K562 (cell line): Measurements from ENCODE around the gene MDP1. TPM values are rescaled to one million over a fixed set of nuclear protein-coding genes. Genes with fewer than 3 reads are reported as not detected.

Experiments used
- KAT2B ChIP-seq: IDR thresholded peaks from one replicate; pipeline ENCODE4 v1.6.1; 2012; ENCODE audit warnings: low read depth, mild to moderate bottlenecking, control low read depth, inconsistent platforms, low read length, moderate library complexity
- NEUROD1 ChIP-seq: fragments of 150-350 bp; IDR thresholded peaks from 2 replicates; pipeline ENCODE4 v1.6.1; 2014; ENCODE audit warnings: borderline replicate concordance, low read length, low read depth; ENCODE audit not compliant: partially characterized antibody
- RBM15 ChIP-seq: fragments of 200-400 bp; formaldehyde crosslinking; IDR thresholded peaks from 2 replicates; pipeline ENCODE4 v1.6.1; 2018; ENCODE audit warnings: mild to moderate bottlenecking, low read length, moderate library complexity; ENCODE audit not compliant: insufficient read depth
- ZNF3 ChIP-seq: fragments of 250-450 bp; sonication (Bioruptor Pico); IDR thresholded peaks from 2 replicates; pipeline ENCODE4 v1.5.0; 2021; ENCODE audit warnings: mild to moderate bottlenecking, moderate library complexity
- ZNF584 ChIP-seq: fragments of 200-800 bp; sonication (Bioruptor generic); IDR thresholded peaks from 2 replicates; pipeline ENCODE4 v1.6.1; 2016; ENCODE audit warnings: low read depth, mild to moderate bottlenecking, missing genetic modification characterization, missing compliant biosample characterization
- polyA plus RNA-seq, 8 experiments: library from polyadenylated mRNA; depleted of rRNA in 4 of 8; stranded (reverse) in 5 of 8; unstranded in 3 of 8; fragments of >200 nt; fragmentation: Nextera tagmentation in 2 of 8; fragmentation: Illumina TruSeq in 1 of 8; extraction: Ambion mirVana in 2 of 8; extraction: Trizol in 1 of 8; gene quantifications; 2 replicates each; pipeline versions ENCODE4 v1.2.1 to v1.2.3, GENCODE V29; 2011 to 2014; ENCODE audit warnings: inconsistent platforms in 1 of 8, missing spikeins in 1 of 8
- total RNA-seq, 7 experiments: library from RNA; depleted of rRNA in 6 of 7; stranded (reverse); fragments of >200 nt in 6 of 7; fragmentation: Illumina TruSeq in 2 of 7; extraction: Trizol in 2 of 7; gene quantifications; 2 replicates each; pipeline versions ENCODE4 v1.2.1 to v1.2.3, GENCODE V29; 2011 to 2021; ENCODE audit warnings: low replicate concordance in 1 of 7
- TF ChIP-seq, protein P1 (sequence below): fragments of 450-650 bp; IDR thresholded peaks from 2 replicates; pipeline ENCODE4 v1.6.1; 2018; ENCODE audit not compliant: partially characterized antibody

The MDP1 gene
- total and polyA plus RNA-seq, 9 of the 15 experiments (the other 6 are each of a cell fraction or from before 2014, with no cell fraction given): 2.7 to 29.6 (median 11.0) TPM

- no peak for TF ChIP-seq ZNF584 (CRISPR knock-in tag)
- TF ChIP-seq, protein P1, sequence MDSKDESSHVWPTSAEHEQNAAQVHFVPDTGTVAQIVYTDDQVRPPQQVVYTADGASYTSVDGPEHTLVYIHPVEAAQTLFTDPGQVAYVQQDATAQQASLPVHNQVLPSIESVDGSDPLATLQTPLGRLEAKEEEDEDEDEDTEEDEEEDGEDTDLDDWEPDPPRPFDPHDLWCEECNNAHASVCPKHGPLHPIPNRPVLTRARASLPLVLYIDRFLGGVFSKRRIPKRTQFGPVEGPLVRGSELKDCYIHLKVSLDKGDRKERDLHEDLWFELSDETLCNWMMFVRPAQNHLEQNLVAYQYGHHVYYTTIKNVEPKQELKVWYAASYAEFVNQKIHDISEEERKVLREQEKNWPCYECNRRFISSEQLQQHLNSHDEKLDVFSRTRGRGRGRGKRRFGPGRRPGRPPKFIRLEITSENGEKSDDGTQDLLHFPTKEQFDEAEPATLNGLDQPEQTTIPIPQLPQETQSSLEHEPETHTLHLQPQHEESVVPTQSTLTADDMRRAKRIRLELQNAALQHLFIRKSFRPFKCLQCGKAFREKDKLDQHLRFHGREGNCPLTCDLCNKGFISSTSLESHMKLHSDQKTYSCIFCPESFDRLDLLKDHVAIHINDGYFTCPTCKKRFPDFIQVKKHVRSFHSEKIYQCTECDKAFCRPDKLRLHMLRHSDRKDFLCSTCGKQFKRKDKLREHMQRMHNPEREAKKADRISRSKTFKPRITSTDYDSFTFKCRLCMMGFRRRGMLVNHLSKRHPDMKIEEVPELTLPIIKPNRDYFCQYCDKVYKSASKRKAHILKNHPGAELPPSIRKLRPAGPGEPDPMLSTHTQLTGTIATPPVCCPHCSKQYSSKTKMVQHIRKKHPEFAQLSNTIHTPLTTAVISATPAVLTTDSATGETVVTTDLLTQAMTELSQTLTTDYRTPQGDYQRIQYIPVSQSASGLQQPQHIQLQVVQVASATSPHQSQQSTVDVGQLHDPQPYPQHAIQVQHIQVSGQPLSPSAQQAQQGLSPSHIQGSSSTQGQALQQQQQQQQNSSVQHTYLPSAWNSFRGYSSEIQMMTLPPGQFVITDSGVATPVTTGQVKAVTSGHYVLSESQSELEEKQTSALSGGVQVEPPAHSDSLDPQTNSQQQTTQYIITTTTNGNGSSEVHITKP: peak; percentile 73
- TF ChIP-seq ZNF3 (CRISPR knock-in tag): no peak
- no peak for TF ChIP-seq RBM15
- TF ChIP-seq NEUROD1: peak; percentile 6
- TF ChIP-seq KAT2B: no peak
Observed at GRCh38 chr14:24195186-24196070, 20.4 kb downstream of the MDP1 start, which contains the start of gene TM9SF1 (continued).
